Measurements from ENCODE around the gene GRB7.

The GRB7 gene

GRCh38 chr17:39775031-39775430, 37.3 kb downstream of the GRB7 start:
- DNase-seq = no peak

DNA sequence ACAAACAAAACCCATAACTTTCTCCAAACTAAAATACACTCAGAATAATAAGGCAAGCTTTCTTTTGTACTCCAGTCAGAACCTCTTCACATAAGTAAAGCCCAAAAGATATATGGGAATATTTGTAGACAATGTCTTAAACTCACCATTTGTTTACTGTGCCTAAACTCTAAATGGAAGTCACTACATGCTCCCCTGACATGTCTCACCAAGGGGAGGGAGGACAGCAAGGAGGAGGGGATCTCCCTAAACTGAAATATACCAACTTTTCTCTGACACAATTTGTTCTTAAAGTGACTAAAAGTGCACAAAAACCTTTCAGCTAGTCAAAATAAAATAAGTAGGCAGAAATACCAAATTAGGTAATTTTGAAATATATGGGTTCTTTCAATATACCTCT, 38.5 kb downstream of the GRB7 start:
- DNase-seq = no peak

DNA sequence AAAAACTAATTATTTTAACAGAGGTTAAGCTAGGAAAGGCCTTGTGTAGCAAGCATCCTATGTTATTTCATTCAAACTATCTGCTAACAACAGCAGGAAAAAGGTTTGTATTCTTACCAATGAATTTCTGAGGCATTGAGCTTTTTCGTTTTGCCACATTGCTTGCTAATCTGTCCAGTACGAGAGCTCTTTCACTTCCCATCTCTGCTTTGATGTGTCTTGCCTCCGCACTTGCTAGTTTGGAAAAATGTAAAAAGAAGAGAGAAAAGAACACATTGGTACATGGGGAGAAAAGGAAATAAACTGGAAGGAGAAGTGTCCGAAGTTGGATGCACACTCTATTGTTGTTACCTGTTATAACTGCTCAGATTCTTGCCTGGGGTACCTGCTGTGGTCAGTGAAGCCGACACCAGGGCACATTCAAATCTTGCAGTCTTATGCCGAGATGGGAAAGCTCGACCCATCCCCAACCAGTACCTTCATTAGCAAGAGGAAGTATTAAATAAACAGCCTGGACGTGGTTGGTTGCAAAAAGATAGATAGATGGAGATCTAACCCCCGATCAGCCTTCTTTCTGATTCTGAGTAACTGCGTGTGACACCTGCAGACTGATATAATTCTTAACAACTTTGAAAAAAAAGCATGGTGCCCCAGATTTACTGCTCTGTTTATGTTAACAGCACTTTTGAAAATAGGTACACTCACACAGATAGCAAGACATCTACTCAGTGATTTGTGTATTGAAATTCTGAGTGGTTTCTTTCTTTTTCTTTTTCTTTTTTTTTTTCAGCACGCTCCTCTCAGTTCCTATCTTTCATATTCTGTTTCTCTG, 40.0 kb downstream of the GRB7 start:
- DNase-seq = no peak

GRCh38 chr17:39781031-39781860, 43.5 kb downstream of the GRB7 start:
- DNase-seq = no peak

GRCh38 chr17:39781861-39782213, 44.1 kb downstream of the GRB7 start:
- DNase-seq = no peak

DNA sequence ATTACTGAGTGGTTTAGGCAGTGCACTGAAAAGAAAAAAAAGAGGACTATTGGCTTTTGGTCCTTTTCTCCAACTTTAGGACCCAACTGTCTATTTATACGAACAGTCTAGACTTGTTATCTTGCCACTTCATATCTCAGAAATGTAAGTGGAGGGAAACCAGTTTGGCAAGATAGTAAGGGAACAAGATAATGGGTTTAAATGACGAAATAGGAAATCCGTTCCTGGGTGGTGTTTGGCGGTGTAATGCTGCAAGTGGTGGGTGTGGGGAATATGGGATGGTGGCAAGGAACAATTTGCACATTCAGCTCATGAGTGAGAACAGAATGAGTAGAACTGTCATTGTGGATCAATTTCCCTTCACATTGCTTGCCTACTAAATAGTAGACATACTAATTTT, 44.7 kb downstream of the GRB7 start:
- DNase-seq = no peak

DNA sequence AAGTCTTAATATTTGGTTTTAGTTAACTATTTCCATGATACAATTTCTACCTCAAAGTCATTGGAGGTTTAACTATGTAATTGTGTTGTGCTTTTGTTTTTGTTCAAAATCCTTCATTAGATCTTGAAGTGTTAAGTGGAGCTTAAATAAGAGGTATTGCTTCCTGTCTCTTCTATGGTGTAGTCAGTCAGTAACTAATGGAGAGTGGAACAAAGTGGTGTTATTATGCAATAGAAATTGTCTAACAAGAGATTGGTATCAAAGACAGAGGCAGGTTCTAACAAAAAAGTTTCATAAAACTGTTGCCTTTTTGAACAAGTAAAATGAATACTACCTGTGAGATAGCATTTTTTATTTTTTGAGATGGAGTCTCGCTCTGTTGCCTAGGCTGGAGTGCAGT, 45.2 kb downstream of the GRB7 start:
- DNase-seq = no peak

GRCh38 chr17:39787041-39787440, 49.3 kb downstream of the GRB7 start:
- DNase-seq = no peak

- no peak for DNase-seq
Observed at GRCh38 chr17:39787743-39788484, 50.2 kb downstream of the GRB7 start.

- DNase-seq = no peak
Observed at GRCh38 chr17:39791111-39791992, 53.6 kb downstream of the GRB7 start.

GRCh38 chr17:39792526-39793221, 54.9 kb downstream of the GRB7 start:
- DNase-seq = no peak

DNA sequence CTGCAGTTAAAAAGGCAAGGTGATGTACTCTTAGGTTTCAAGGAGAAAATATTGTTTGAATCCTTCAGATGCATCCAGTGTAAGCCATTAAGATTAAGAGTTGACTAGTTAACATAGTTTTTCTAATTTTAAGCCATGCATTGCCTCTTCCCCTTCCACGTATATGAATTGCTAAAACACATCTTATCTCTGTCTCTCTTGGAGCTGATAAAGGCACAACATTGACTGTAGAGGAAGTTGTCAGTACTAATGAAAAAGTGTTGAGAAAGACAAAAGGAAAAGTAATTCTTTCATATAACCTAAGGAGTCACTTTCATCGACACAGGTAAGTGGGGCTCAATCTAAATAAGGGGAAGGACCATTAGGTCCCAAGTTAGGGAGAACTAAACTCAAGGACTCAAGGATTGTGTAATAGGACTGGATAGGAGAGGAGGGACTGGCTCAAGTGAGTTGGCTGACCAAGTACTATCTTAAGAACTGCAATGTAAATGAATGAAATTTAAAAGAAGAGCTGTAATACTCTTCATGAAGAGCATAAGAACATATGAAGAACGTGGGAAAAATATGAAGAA, 55.6 kb downstream of the GRB7 start:
- no peak for DNase-seq

GRCh38 chr17:39794249-39794970, 56.7 kb downstream of the GRB7 start:
- no peak for DNase-seq

Data from NCI-H2227 treated with DMSO at 0.1 percent for 48 hours (cell line).